HG03378 (cell line): ENCODE measurements around the gene SLC44A1.

Experiments used
- ATAC-seq: cut with Tn5 transposase; IDR thresholded peaks from one replicate; pipeline ENCODE4 v1.9.1; 2021; ENCODE audit warnings: mild to moderate bottlenecking, moderate library complexity; ENCODE audit not compliant: unreplicated experiment

SLC44A1 gene

DNA sequence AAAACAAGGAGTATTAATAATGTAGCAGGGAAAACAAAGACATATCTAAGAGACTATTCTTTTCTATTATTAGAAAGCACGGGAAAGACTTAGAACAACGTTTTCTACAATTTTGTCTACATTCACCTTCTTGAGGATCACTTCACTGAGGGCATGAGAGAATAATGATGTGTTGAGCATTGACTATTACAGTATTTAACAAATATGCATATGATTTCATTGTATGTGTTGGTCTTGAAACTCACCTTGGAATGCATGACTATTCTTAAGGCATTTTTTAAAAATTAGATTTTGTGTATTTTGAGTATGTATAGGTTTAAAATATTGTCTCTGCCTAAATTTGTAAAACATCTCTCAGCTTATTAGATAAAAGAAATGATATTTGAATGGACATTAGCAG, 204.6 kb downstream of the SLC44A1 start:
- no peak for ATAC-seq

DNA sequence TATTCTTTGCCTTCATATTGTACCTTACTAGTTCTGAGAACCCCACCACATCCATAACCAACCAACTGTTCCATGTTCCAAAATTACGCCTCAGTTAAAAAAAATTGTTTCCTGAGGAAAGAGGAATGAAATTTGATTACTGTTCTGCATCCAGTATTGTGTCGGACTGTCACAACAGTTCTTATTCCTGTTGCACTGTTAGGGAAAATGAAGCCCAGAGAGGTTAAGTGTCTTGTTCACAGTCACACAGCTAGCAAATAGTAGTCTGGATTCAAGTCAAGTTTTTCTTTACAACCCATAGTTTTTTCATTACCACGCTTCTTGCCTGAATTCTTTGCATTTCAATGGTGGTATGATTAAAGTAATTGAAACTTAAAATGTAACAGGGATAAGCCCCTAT, 207.7 kb downstream of the SLC44A1 start:
- ATAC-seq: no peak

DNA sequence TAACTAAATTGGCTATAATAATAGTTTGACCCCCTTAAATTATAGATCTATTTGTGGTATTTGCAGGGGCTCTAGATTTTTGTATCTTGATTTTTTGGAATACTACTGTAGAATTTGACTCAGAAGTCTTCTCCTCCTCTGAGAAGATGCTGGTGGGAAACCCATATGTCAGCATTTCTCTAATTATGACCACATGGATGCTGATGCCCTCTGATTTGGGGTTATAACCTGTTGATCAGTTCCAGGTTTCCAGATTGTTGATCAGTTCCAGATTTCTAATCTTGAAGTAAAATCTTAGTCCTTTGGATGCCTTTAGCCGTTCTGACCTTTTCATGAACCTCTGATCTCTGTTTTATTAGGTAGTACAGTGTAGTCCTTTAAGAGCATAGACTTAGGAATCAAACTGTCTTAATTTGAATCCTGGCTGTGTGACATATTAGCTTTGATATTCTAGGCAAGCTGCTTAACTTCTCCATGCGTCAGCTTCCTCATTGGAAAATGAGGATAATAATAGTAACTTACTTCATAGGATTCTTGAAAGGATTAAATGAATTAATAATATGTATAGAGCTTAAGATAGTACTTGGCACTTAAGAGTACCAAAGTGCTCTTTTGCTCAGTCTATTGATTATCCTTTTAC, 211.5 kb downstream of the SLC44A1 start:
- ATAC-seq: no peak

- ATAC-seq: no peak
Measured at GRCh38 chr9:105457560-105458294, 213.3 kb downstream of the SLC44A1 start.

GRCh38 chr9:105458404-105458803, 214.0 kb downstream of the SLC44A1 start:
- no peak for ATAC-seq

- no peak for ATAC-seq
Measured at GRCh38 chr9:105459336-105459735, 214.9 kb downstream of the SLC44A1 start.

- no peak for ATAC-seq
Measured at GRCh38 chr9:105466898-105467455, 222.5 kb downstream of the SLC44A1 start.

- no peak for ATAC-seq
Measured at GRCh38 chr9:105468875-105469274, 224.4 kb downstream of the SLC44A1 start.

GRCh38 chr9:105473221-105473620, 228.8 kb downstream of the SLC44A1 start:
- no peak for ATAC-seq

GRCh38 chr9:105475302-105475701, 230.9 kb downstream of the SLC44A1 start:
- ATAC-seq: no peak

GRCh38 chr9:105479846-105480245, 235.4 kb downstream of the SLC44A1 start:
- no peak for ATAC-seq

GRCh38 chr9:105483618-105484017, 239.2 kb downstream of the SLC44A1 start:
- ATAC-seq: peak; percentile 77

DNA sequence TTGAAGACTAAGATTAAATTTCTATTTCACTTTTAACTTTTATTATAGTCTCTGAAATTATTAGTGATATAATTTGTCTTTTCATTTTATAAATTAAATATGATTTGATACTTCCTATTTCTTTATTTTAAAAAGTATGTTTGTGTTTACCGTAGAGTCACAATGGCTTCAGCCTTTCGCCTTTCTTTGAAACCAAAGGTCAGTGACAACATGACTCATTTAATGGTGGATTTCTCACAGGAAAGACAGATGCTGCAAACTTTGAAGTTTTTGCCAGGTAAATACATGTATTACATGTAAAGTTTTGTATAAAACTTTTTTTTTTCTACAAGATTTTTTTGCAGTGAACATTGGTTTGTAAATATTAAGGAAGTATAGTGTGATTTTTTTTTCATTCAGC, 239.8 kb downstream of the SLC44A1 start:
- no peak for ATAC-seq

GRCh38 chr9:105485131-105485530, 240.7 kb downstream of the SLC44A1 start:
- ATAC-seq: no peak
